Esophagus squamous epithelium (tissue), 5 donors: ENCODE results near the gene FOXN1. TPM values are rescaled to one million over a fixed set of nuclear protein-coding genes. Genes with fewer than 3 reads are reported as not detected.
A peak's percentile ranks its signal among the peaks of the same experiment; 100 is the strongest.
"Not testable (repeated sequence)": the region's sequence is repeated elsewhere in the genome, so short reads cannot be mapped to it uniquely, and the experiment has no call there.

Experiments used
- DNase-seq: peaks from one replicate; lab custom pipeline; 2025; lab: John Stamatoyannopoulos, UW
- H3K27ac ChIP-seq, 4 donors: fragments of 200-600 bp; sonication (generic); one replicate each; pipeline ENCODE4 v1.5.1; 2016 to 2019; ENCODE audit warnings: mild to moderate bottlenecking in 1 of 4
- H3K27me3 ChIP-seq, 4 donors: fragments of 200-600 bp; sonication (generic); 1 replicate in 3 of 4; 2 replicates in 1 of 4; pipeline versions ENCODE4 v1.5.1 to v1.6.0; 2017 to 2021; ENCODE audit warnings: antibody characterized with exemption in 1 of 4
- H3K36me3 ChIP-seq, 3 donors: fragments of 200-600 bp; sonication (generic); one replicate each; pipeline ENCODE4 v1.5.1; 2016 to 2019
- H3K4me1 ChIP-seq, 3 donors: fragments of 200-600 bp; sonication (generic); one replicate each; pipeline ENCODE4 v1.5.1; 2017 to 2019
- H3K4me3 ChIP-seq, 4 donors: fragments of 200-600 bp; sonication (generic); 1 replicate in 3 of 4; 2 replicates in 1 of 4; pipeline ENCODE4 v1.5.1; 2016 to 2019; ENCODE audit warnings: mild to moderate bottlenecking in 2 of 4, moderate library complexity in 1 of 4
- H3K9me3 ChIP-seq, 3 donors: fragments of 200-600 bp; sonication (generic); one replicate each; pipeline ENCODE4 v1.5.1; 2016 to 2019
- POLR2A ChIP-seq, 4 donors: fragments of 450-650 bp; IDR thresholded peaks; one replicate each; pipeline ENCODE4 v1.6.1; 2017; ENCODE audit warnings: antibody characterized with exemption in 4 of 4, mild to moderate bottlenecking in 4 of 4, moderate library complexity in 3 of 4
- WGBS, 2 donors: methylation state at CpG; one replicate each; pipeline ENCODE4 v1.1.5; 2018; 5-methylcytosine and 5-hydroxymethylcytosine counted together
- intact Hi-C: fragments of 100-400 bp; cut with DNase I; formaldehyde crosslinking; loops from one replicate; pipeline ENCODE4 v1.15.0; 2022
- total RNA-seq, 4 donors: library from RNA; depleted of rRNA; stranded (reverse); fragments of >200 nt; gene quantifications; one replicate each; pipeline ENCODE4 v1.1.0, GENCODE V29; 2016
- TF ChIP-seq, protein P1 (sequence below), 6 experiments: fragments of 450-650 bp in 4 of 6; fragments of 200-600 bp in 2 of 6; sonication (generic) in 2 of 6; IDR thresholded peaks; one replicate each; pipeline ENCODE4 v1.5.1; 2016 to 2019; ENCODE audit warnings: antibody characterized with exemption in 6 of 6, mild to moderate bottlenecking in 4 of 6, moderate library complexity in 4 of 6
- donor health status: DM: yes; HTN: yes; CAD: no.

The FOXN1 gene
- total RNA-seq, 4 donors from 2014 or later, result 10.5 to 17.0 (median 14.8) TPM

- intact Hi-C loops, result no loop called here
- H3K4me1 ChIP-seq, result peaks cover 11 to 39% (median 16%) of the 10 kb centered on the region in 3 donors
- H3K27ac ChIP-seq, result no peak overlapping the region
- 90 to 94% methylated on average over 10 to 14 of the region's 14 CpGs for WGBS, 2 donors
- H3K27me3 ChIP-seq, result no peaks in the 10 kb centered on the region
- H3K4me3 ChIP-seq, result no peak overlapping the region
- H3K36me3 ChIP-seq, result peaks cover 0 to 33% (median 0%) of the 10 kb centered on the region in 3 donors
- no peaks in the 10 kb centered on the region for H3K9me3 ChIP-seq
- TF ChIP-seq POLR2A (IDR thresholded peaks at IDR 0.05), result no peak
- TF ChIP-seq, protein P1, sequence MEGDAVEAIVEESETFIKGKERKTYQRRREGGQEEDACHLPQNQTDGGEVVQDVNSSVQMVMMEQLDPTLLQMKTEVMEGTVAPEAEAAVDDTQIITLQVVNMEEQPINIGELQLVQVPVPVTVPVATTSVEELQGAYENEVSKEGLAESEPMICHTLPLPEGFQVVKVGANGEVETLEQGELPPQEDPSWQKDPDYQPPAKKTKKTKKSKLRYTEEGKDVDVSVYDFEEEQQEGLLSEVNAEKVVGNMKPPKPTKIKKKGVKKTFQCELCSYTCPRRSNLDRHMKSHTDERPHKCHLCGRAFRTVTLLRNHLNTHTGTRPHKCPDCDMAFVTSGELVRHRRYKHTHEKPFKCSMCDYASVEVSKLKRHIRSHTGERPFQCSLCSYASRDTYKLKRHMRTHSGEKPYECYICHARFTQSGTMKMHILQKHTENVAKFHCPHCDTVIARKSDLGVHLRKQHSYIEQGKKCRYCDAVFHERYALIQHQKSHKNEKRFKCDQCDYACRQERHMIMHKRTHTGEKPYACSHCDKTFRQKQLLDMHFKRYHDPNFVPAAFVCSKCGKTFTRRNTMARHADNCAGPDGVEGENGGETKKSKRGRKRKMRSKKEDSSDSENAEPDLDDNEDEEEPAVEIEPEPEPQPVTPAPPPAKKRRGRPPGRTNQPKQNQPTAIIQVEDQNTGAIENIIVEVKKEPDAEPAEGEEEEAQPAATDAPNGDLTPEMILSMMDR (IDR thresholded peaks at IDR 0.05), result no peak
- no peak for DNase-seq
Observed at GRCh38 chr17:28575126-28575795, 69.1 kb downstream of the FOXN1 start.

DNA sequence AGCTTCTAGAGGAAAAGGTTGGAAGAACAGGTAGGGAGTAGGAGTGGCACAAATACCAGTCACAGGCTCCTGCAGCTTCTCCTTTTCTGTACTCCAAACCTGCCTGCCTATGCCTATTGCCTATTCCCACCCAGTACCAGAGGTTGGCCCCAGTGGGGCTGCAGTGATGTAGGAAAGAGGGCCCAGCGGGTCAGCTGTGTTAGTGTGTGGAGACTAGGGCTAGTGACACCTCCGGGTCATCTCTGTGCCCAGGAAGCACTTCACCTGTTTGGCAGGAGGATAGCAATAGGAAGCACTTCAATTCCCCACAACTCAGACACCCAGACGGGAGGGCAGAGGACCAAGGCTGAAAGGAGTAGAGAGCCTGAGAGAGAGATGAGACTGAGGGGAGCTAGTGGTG lies 69.9 kb downstream of the FOXN1 start:
- 60 to 71% methylated on average over 3 of the region's 3 CpGs for WGBS, 2 donors
- H3K4me3 ChIP-seq, result peak overlapping the region in 1 of 4 donors; percentile 10
- peaks cover 0 to 33% (median 0%) of the 10 kb centered on the region in 3 donors for H3K36me3 ChIP-seq
- intact Hi-C loops, DNase-seq, H3K9me3 ChIP-seq, H3K27me3 ChIP-seq, H3K27ac ChIP-seq: not testable (repeated sequence)
- peaks cover 6 to 32% (median 14%) of the 10 kb centered on the region in 3 donors for H3K4me1 ChIP-seq

- H3K4me3 ChIP-seq, result peak within 1 kb of the TSS in 3 of 4 donors; percentile 31 to 62 (median 40)
Observed at GRCh38 chr17:28576758-28577465, 70.8 kb downstream of the FOXN1 start, which contains the start of gene ALDOC. TSS of gene ALDOC (minus strand) at chr17:28576895. CDS start at chr17:28575532, 1,363 bp downstream.

DNA sequence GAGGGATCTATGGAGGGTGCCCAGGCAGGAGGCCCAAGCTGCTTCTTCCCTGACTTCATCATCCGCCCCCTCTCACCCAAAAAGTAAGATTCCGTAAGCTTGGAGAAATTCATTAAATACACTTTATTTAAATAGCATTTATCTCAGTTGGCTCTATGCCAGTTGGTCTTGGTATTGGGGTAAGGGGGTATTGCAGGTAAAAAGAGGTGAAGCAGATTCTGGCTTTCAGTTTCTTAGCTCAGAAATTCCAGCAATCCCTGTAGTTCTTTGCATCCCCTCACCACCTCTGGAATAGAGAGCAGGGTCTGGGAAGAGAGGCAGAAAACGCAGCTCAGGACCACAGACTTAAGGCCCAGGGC lies 71.3 kb downstream of the FOXN1 start:
- Histone ChIP-seq H3K27me3 (no peaks in the 10 kb centered on the region), H3K36me3 (peaks cover 0 to 39% (median 0%) of the 10 kb centered on the region in 3 donors), H3K4me3 (peak overlapping the region in 1 of 4 donors; percentile 31), H3K27ac (peak overlapping the region in 2 of 4 donors; percentile 69 to 71), H3K4me1 (peaks cover 6 to 24% (median 8%) of the 10 kb centered on the region in 3 donors), H3K9me3 (no peaks in the 10 kb centered on the region)
- no peak for DNase-seq
- TF ChIP-seq, protein P1 (IDR thresholded peaks at IDR 0.05), result no peak
- TF ChIP-seq POLR2A (IDR thresholded peaks at IDR 0.05), result no peak
- WGBS, 2 donors, result 81 to 97% methylated on average over 3 of the region's 3 CpGs
- intact Hi-C loops, result no loop called here

More at GRCh38 chr17:28576758-28577465, 70.8 kb downstream of the FOXN1 start, which contains the start of gene ALDOC:
- 12 to 13% methylated on average over 8 to 11 of the region's 26 CpGs for WGBS, 2 donors
- peak; percentile 81 for DNase-seq
- Histone ChIP-seq H3K9me3 (no peaks in the 10 kb centered on the region), H3K4me1 (peaks cover 6 to 29% (median 14%) of the 10 kb centered on the region in 3 donors), H3K27ac (peak within 1 kb of the TSS in 3 of 4 donors; percentile 63 to 71 (median 69)), H3K27me3 (no peaks in the 10 kb centered on the region), H3K36me3 (peaks cover 0 to 34% (median 0%) of the 10 kb centered on the region in 3 donors)
- TF ChIP-seq, protein P1 (IDR thresholded peaks at IDR 0.05), result no peak
- peak in 3 of 4 donors; percentile 81 to 93 (median 83) for TF ChIP-seq POLR2A (IDR thresholded peaks at IDR 0.05)
- intact Hi-C loops, result no loop called here

- Histone ChIP-seq H3K27me3 (no peaks in the 10 kb centered on the region), H3K9me3 (no peaks in the 10 kb centered on the region), H3K4me3 (no peak overlapping the region), H3K4me1 (peaks cover 6 to 20% (median 6%) of the 10 kb centered on the region in 3 donors), H3K27ac (no peak overlapping the region), H3K36me3 (peaks cover 0 to 50% (median 0%) of the 10 kb centered on the region in 3 donors)
- TF ChIP-seq, protein P1 (IDR thresholded peaks at IDR 0.05), result no peak
- no peak for TF ChIP-seq POLR2A (IDR thresholded peaks at IDR 0.05)
- intact Hi-C loops, result no loop called here
- whole genome bisulfite sequencing, 2 donors, result 89 to 91% methylated on average over 4 of the region's 8 CpGs
- no peak for DNase-seq
Observed at GRCh38 chr17:28578246-28579195, 72.4 kb downstream of the FOXN1 start.
